Measurements from ENCODE around the gene TARS1. TPM values are rescaled to one million over a fixed set of nuclear protein-coding genes. Genes with fewer than 3 reads are reported as not detected.
A peak's percentile ranks its signal among the peaks of the same experiment; 100 is the strongest.
"Not testable (repeated sequence)": the region's sequence is repeated elsewhere in the genome, so short reads cannot be mapped to it uniquely, and the experiment has no call there.

Gene TARS1
- polyA plus RNA-seq, 1 donor from 2014 or later: 66.5 TPM

GRCh38 chr5:33489481-33490067 lies 48.8 kb downstream of the TARS1 start:
- no peaks in the 10 kb centered on the region for H3K9me3 Mint-ChIP-seq
- H3K27me3 Mint-ChIP-seq: no peaks in the 10 kb centered on the region
- peaks cover 0 to 4% (median 2%) of the 10 kb centered on the region in 3 donors for H3K4me1 Mint-ChIP-seq
- no peaks in the 10 kb centered on the region for H3K36me3 Mint-ChIP-seq
- no peak overlapping the region for H3K4me3 Mint-ChIP-seq
- H3K27ac Mint-ChIP-seq: no peak overlapping the region

- H3K27ac Mint-ChIP-seq: no peak overlapping the region
- H3K4me3 Mint-ChIP-seq: no peak overlapping the region
- no peaks in the 10 kb centered on the region for H3K9me3 Mint-ChIP-seq
- H3K4me1 Mint-ChIP-seq: peaks cover 0 to 4% (median 2%) of the 10 kb centered on the region in 3 donors
- H3K27me3 Mint-ChIP-seq: no peaks in the 10 kb centered on the region
- no peaks in the 10 kb centered on the region for H3K36me3 Mint-ChIP-seq
Measured at GRCh38 chr5:33490071-33490665, 49.4 kb downstream of the TARS1 start.

- Mint-ChIP-seq H3K27ac (no peak overlapping the region), H3K4me1 (peaks cover 0 to 2% (median 2%) of the 10 kb centered on the region in 3 donors), H3K9me3 (no peaks in the 10 kb centered on the region), H3K36me3 (no peaks in the 10 kb centered on the region), H3K4me3 (no peak overlapping the region), H3K27me3 (no peaks in the 10 kb centered on the region)
Measured at GRCh38 chr5:33491941-33492340, 51.2 kb downstream of the TARS1 start.

- peaks cover 0 to 2% (median 2%) of the 10 kb centered on the region in 3 donors for H3K4me1 Mint-ChIP-seq
- H3K9me3 Mint-ChIP-seq: no peaks in the 10 kb centered on the region
- no peak overlapping the region for H3K4me3 Mint-ChIP-seq
- no peaks in the 10 kb centered on the region for H3K27me3 Mint-ChIP-seq
- no peaks in the 10 kb centered on the region for H3K36me3 Mint-ChIP-seq
- H3K27ac Mint-ChIP-seq: no peak overlapping the region
Measured at GRCh38 chr5:33494466-33494865, 53.7 kb downstream of the TARS1 start.

- no peaks in the 10 kb centered on the region for H3K9me3 Mint-ChIP-seq
- no peak overlapping the region for H3K4me3 Mint-ChIP-seq
- H3K4me1 Mint-ChIP-seq: no peaks in the 10 kb centered on the region
- H3K27ac Mint-ChIP-seq: no peak overlapping the region
- no peaks in the 10 kb centered on the region for H3K27me3 Mint-ChIP-seq
- H3K36me3 Mint-ChIP-seq: no peaks in the 10 kb centered on the region
Measured at GRCh38 chr5:33501260-33501659, 60.5 kb downstream of the TARS1 start.

GRCh38 chr5:33501899-33502298 lies 61.1 kb downstream of the TARS1 start:
- peaks cover 0 to 2% (median 0%) of the 10 kb centered on the region in 3 donors for H3K9me3 Mint-ChIP-seq
- no peaks in the 10 kb centered on the region for H3K27me3 Mint-ChIP-seq
- no peak overlapping the region for H3K27ac Mint-ChIP-seq
- H3K4me3 Mint-ChIP-seq: no peak overlapping the region
- H3K36me3 Mint-ChIP-seq: peaks cover 2% of the 10 kb centered on the region
- no peaks in the 10 kb centered on the region for H3K4me1 Mint-ChIP-seq

GRCh38 chr5:33504570-33504969 lies 63.8 kb downstream of the TARS1 start:
- Mint-ChIP-seq H3K27ac (no peak overlapping the region), H3K4me1 (no peaks in the 10 kb centered on the region), H3K9me3 (peaks cover 0 to 2% (median 0%) of the 10 kb centered on the region in 3 donors), H3K27me3 (no peaks in the 10 kb centered on the region), H3K4me3 (no peak overlapping the region), H3K36me3 (peaks cover 2% of the 10 kb centered on the region)

- Mint-ChIP-seq H3K4me1 (no peaks in the 10 kb centered on the region), H3K36me3 (peaks cover 2% of the 10 kb centered on the region), H3K4me3 (no peak overlapping the region), H3K27ac (peak overlapping the region in 1 of 3 donors; percentile 55), H3K27me3 (peaks cover 2% of the 10 kb centered on the region), H3K9me3 (peaks cover 0 to 2% (median 0%) of the 10 kb centered on the region in 3 donors)
Measured at GRCh38 chr5:33507426-33507825, 66.7 kb downstream of the TARS1 start.

GRCh38 chr5:33509036-33509435 lies 68.3 kb downstream of the TARS1 start:
- Mint-ChIP-seq H3K4me3 (no peak overlapping the region), H3K36me3 (peaks cover 2% of the 10 kb centered on the region), H3K9me3 (peaks cover 0 to 2% (median 0%) of the 10 kb centered on the region in 3 donors), H3K4me1 (no peaks in the 10 kb centered on the region), H3K27me3 (peaks cover 2% of the 10 kb centered on the region), H3K27ac (no peak overlapping the region)

- H3K36me3 Mint-ChIP-seq: no peaks in the 10 kb centered on the region
- H3K27me3 Mint-ChIP-seq: peaks cover 5% of the 10 kb centered on the region
- H3K27ac Mint-ChIP-seq: peak overlapping the region in 1 of 3 donors; percentile 67
- H3K4me1 Mint-ChIP-seq: no peaks in the 10 kb centered on the region
- H3K4me3 Mint-ChIP-seq: no peak overlapping the region
- peaks cover 0 to 3% (median 2%) of the 10 kb centered on the region in 3 donors for H3K9me3 Mint-ChIP-seq
Measured at GRCh38 chr5:33513462-33514185, 72.9 kb downstream of the TARS1 start.

GRCh38 chr5:33515366-33515765 lies 74.6 kb downstream of the TARS1 start:
- not testable (repeated sequence) for H3K9me3 Mint-ChIP-seq, H3K4me3 Mint-ChIP-seq, H3K36me3 Mint-ChIP-seq, H3K4me1 Mint-ChIP-seq, H3K27me3 Mint-ChIP-seq, H3K27ac Mint-ChIP-seq

GRCh38 chr5:33516421-33516820 lies 75.7 kb downstream of the TARS1 start:
- H3K4me3 Mint-ChIP-seq: no peak overlapping the region
- H3K36me3 Mint-ChIP-seq: no peaks in the 10 kb centered on the region
- H3K9me3 Mint-ChIP-seq: peaks cover 2 to 8% (median 4%) of the 10 kb centered on the region in 3 donors
- no peaks in the 10 kb centered on the region for H3K4me1 Mint-ChIP-seq
- H3K27ac Mint-ChIP-seq: no peak overlapping the region
- peaks cover 2% of the 10 kb centered on the region for H3K27me3 Mint-ChIP-seq

Data from IgD-negative memory B cell (primary cell).